Stromal cell of bone marrow (primary cell): ENCODE data around the gene INSRR.

Experiments
- DNase-seq: peaks from one replicate; pipeline ENCODE4 v3.0.0-alpha.2; 2012; ENCODE audit warnings: low read depth

The INSRR gene

GRCh38 chr1:156858959-156859522 is at the start of gene INSRR:
INSRR (minus strand) TSS chr1:156859117; CDS start chr1:156858621, 496 bp downstream.
- DNase-seq = no peak

- DNase-seq = no peak
Measured at GRCh38 chr1:156908541-156908940, 49.6 kb upstream of the INSRR start.

GRCh38 chr1:156906206-156906906 is 47.4 kb upstream of the INSRR start:
- DNase-seq = no peak

GRCh38 chr1:156905651-156906050 is 46.7 kb upstream of the INSRR start:
- no peak for DNase-seq

GRCh38 chr1:156905176-156905575 is 46.3 kb upstream of the INSRR start:
- DNase-seq = no peak

- DNase-seq = no peak
Measured at GRCh38 chr1:156904187-156904959, 45.5 kb upstream of the INSRR start.

- DNase-seq = no peak
Measured at GRCh38 chr1:156903328-156904091, 44.6 kb upstream of the INSRR start.

GRCh38 chr1:156901966-156902915 is 43.3 kb upstream of the INSRR start:
- DNase-seq = no peak

GRCh38 chr1:156901590-156901900 is 42.6 kb upstream of the INSRR start:
- no peak for DNase-seq

- no peak for DNase-seq
Measured at GRCh38 chr1:156900896-156901589, 42.1 kb upstream of the INSRR start.

- no peak for DNase-seq
Measured at GRCh38 chr1:156899956-156900718, 41.2 kb upstream of the INSRR start.

- no peak for DNase-seq
Measured at GRCh38 chr1:156898971-156899664, 40.2 kb upstream of the INSRR start.

- DNase-seq = no peak
Measured at GRCh38 chr1:156898161-156898566, 39.2 kb upstream of the INSRR start.

- DNase-seq = peak; percentile 50
Measured at GRCh38 chr1:156897078-156897825, 38.3 kb upstream of the INSRR start.

GRCh38 chr1:156896490-156897033 is 37.6 kb upstream of the INSRR start:
- peak; percentile 73 for DNase-seq

GRCh38 chr1:156895927-156896326 is 37.0 kb upstream of the INSRR start:
- DNase-seq = no peak

- DNase-seq = peak; percentile 21
Measured at GRCh38 chr1:156895455-156895812, 36.5 kb upstream of the INSRR start.

GRCh38 chr1:156894711-156895454 is 36.0 kb upstream of the INSRR start:
- DNase-seq = no peak
